Keratinocyte (primary cell): Measurements from ENCODE around the gene SLC1A2. TPM values are rescaled to one million over a fixed set of nuclear protein-coding genes. Genes with fewer than 3 reads are reported as not detected.

ENCODE experiments used
- DNase-seq: peaks from one replicate; pipeline ENCODE4 v3.0.0-alpha.2; 2011; ENCODE audit warnings: low read depth, missing footprints, low spot score
- FAIRE-seq: peaks from 2 replicates; lab custom pipeline; 2011; peaks lifted over from hg19 to GRCh38; lab: Jason Lieb, UNC
- H2AFZ ChIP-seq: 2 replicates; pipeline ENCODE4 v1.6.0; 2012; ENCODE audit warnings: low read length, control low read depth, inconsistent platforms; ENCODE audit not compliant: control insufficient read depth
- H3K27ac ChIP-seq: 2 replicates; pipeline ENCODE4 v1.5.1; 2011; ENCODE audit warnings: low read length; ENCODE audit not compliant: control insufficient read depth, insufficient read depth
- H3K27me3 ChIP-seq: 3 replicates; pipeline ENCODE4 v1.6.0; 2011; ENCODE audit warnings: low read length; ENCODE audit not compliant: control insufficient read depth, insufficient read depth; ENCODE audit errors: extremely low read depth
- H3K36me3 ChIP-seq, 2 experiments: 2 replicates in 1 of 2; 3 replicates in 1 of 2; pipeline ENCODE4 v1.5.1; 2011; ENCODE audit warnings: low read length in 2 of 2, mild to moderate bottlenecking in 1 of 2; ENCODE audit not compliant: control insufficient read depth in 2 of 2, insufficient read depth in 2 of 2; ENCODE audit errors: extremely low read depth in 1 of 2
- H3K4me1 ChIP-seq: 3 replicates; pipeline ENCODE4 v1.5.1; 2011; ENCODE audit warnings: low read length; ENCODE audit not compliant: control insufficient read depth, insufficient read depth; ENCODE audit errors: extremely low read depth
- H3K4me2 ChIP-seq: 3 replicates; pipeline ENCODE4 v1.6.0; 2011; ENCODE audit warnings: low read depth, low read length; ENCODE audit not compliant: control insufficient read depth, insufficient read depth; ENCODE audit errors: extremely low read depth
- H3K4me3 ChIP-seq, 3 experiments: fragments of 200-600 bp in 1 of 3; sonication (generic) in 1 of 3; 2 replicates in 2 of 3; 3 replicates in 1 of 3; pipeline ENCODE4 v1.5.1; 2011 to 2016; ENCODE audit warnings: low read length in 3 of 3, mild to moderate bottlenecking in 3 of 3, control low read depth in 2 of 3, inconsistent platforms in 1 of 3, low read depth in 1 of 3, mixed read lengths in 1 of 3, mixed run types in 1 of 3, moderate library complexity in 1 of 3; ENCODE audit not compliant: control insufficient read depth in 2 of 3, insufficient read depth in 2 of 3; ENCODE audit errors: extremely low read depth in 1 of 3
- H3K79me2 ChIP-seq: 2 replicates; pipeline ENCODE4 v1.6.0; 2012; ENCODE audit warnings: low read length; ENCODE audit not compliant: control insufficient read depth, insufficient read depth
- H3K9ac ChIP-seq: 3 replicates; pipeline ENCODE4 v1.6.0; 2011; ENCODE audit warnings: low read length; ENCODE audit not compliant: control insufficient read depth, insufficient read depth; ENCODE audit errors: extremely low read depth
- H3K9me1 ChIP-seq: 3 replicates; pipeline ENCODE4 v1.6.0; 2011; ENCODE audit warnings: low read length; ENCODE audit not compliant: control insufficient read depth, insufficient read depth; ENCODE audit errors: extremely low read depth
- H3K9me3 ChIP-seq: 2 replicates; pipeline ENCODE4 v1.5.1; 2012; ENCODE audit warnings: low read depth, low read length; ENCODE audit not compliant: control insufficient read depth
- H4K20me1 ChIP-seq: 3 replicates; pipeline ENCODE4 v1.6.0; 2011; ENCODE audit warnings: low read length; ENCODE audit not compliant: control insufficient read depth, insufficient read depth; ENCODE audit errors: extremely low read depth
- EZH2 ChIP-seq: IDR thresholded peaks from one replicate; pipeline ENCODE4 v1.6.1; 2012; ENCODE audit warnings: inconsistent platforms, mild to moderate bottlenecking, low read length, moderate library complexity
- dilution Hi-C: fragments of 300-500 bp; cut with MboI; formaldehyde crosslinking; loops from one replicate; pipeline ENCODE4 v1.7.0; 2020; ENCODE audit warnings: low sequenced_read_pairs; ENCODE audit not compliant: extremely low pct_ligation_motif_present
- polyA plus RNA-seq, 5 experiments: library from polyadenylated mRNA; depleted of rRNA in 3 of 5; stranded (reverse) in 3 of 5; stranded (forward) in 1 of 5; unstranded in 1 of 5; fragments of >200 nt; gene quantifications; 1 replicate in 1 of 5; 2 replicates in 3 of 5; 3 replicates in 1 of 5; pipeline versions ENCODE4 v1.2.1 to v1.2.3, GENCODE V29; 2011 to 2012; ENCODE audit warnings: missing spikeins in 2 of 5, low read depth in 1 of 5, low replicate concordance in 1 of 5
- TF ChIP-seq, protein P1 (sequence below), 3 experiments: IDR thresholded peaks in 1 of 3; conservative IDR thresholded peaks in 1 of 3; optimal IDR thresholded peaks in 1 of 3; 2 replicates in 2 of 3; 3 replicates in 1 of 3; pipeline versions ENCODE3 to v1.5.1; 2011; ENCODE audit warnings: low read length in 3 of 3, mild to moderate bottlenecking in 3 of 3, moderate library complexity in 2 of 3, control low read depth in 1 of 3, inconsistent platforms in 1 of 3; ENCODE audit not compliant: insufficient read depth in 2 of 3; ENCODE audit errors: extremely low read depth in 1 of 3

SLC1A2 gene
- polyA plus RNA-seq, 1 donor (not counting 4 experiments of a cell fraction or from before 2014, with no cell fraction given): under 0.01 TPM

DNA sequence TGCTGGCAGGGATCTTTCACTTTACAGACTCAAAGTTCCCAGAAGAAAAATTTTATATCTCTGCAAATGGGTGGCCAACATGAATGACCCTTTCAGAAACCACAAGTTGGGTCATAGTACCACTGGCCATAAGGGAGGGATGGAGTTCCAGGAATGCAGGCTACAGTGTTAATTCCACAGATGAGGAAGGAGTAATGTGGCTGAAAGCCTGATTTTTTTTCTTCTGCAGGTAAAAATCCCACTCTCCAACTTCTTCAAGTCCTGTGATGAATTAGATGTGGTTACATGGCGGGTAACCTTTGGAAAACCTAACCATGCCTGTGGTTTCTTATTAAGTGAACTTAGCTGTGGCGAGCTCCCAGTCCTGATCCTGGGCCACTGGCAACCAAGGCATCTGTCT, 103.2 kb downstream of the SLC1A2 start:
- TF ChIP-seq, protein P1, sequence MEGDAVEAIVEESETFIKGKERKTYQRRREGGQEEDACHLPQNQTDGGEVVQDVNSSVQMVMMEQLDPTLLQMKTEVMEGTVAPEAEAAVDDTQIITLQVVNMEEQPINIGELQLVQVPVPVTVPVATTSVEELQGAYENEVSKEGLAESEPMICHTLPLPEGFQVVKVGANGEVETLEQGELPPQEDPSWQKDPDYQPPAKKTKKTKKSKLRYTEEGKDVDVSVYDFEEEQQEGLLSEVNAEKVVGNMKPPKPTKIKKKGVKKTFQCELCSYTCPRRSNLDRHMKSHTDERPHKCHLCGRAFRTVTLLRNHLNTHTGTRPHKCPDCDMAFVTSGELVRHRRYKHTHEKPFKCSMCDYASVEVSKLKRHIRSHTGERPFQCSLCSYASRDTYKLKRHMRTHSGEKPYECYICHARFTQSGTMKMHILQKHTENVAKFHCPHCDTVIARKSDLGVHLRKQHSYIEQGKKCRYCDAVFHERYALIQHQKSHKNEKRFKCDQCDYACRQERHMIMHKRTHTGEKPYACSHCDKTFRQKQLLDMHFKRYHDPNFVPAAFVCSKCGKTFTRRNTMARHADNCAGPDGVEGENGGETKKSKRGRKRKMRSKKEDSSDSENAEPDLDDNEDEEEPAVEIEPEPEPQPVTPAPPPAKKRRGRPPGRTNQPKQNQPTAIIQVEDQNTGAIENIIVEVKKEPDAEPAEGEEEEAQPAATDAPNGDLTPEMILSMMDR (optimal IDR thresholded peaks at IDR 0.05 in 1 of 3, IDR thresholded peaks at IDR 0.05 in 1 of 3, conservative IDR thresholded peaks at IDR 0.05 in 1 of 3; ENCODE audit: extremely low read depth in 1 of 3, insufficient read depth in 2 of 3, low read length in 3 of 3): no peak
- no peaks in the 10 kb centered on the region for H3K4me1 ChIP-seq
- no peak overlapping the region for H3K4me3 ChIP-seq
- H3K27me3 ChIP-seq: no peaks in the 10 kb centered on the region
- no peak overlapping the region for H3K27ac ChIP-seq
- no peak overlapping the region for H2AFZ ChIP-seq
- DNase-seq (no peak), FAIRE-seq (no peak)
- no peaks in the 10 kb centered on the region for H3K79me2 ChIP-seq
- no peak overlapping the region for H3K4me2 ChIP-seq
- H3K9me1 ChIP-seq: no peaks in the 10 kb centered on the region
- dilution Hi-C loops: no loop called here
- H4K20me1 ChIP-seq: no peaks in the 10 kb centered on the region
- no peaks in the 10 kb centered on the region for H3K9me3 ChIP-seq
- no peaks in the 10 kb centered on the region for H3K36me3 ChIP-seq
- no peak overlapping the region for H3K9ac ChIP-seq

DNA sequence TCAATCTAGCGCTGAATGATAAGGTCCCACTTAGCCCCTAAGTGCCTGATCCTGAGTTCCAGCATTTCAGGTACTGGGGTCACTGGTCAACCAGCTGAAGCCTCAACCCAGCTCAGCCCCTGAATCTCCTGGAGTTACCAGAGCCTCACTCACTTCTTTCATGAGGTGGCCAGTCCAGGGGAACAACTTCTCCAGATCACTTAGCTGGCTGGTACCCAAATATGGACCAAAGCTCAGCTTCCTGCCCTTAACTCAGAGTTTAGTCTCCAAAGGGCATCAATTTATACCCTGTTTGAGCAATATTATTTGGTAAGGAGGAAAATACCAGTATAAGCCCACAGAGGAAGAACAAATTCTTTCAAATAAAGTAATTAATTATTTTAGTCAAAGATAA, 105.6 kb downstream of the SLC1A2 start:
- H3K9ac ChIP-seq: no peak overlapping the region
- FAIRE-seq (no peak), DNase-seq (no peak)
- H3K4me1 ChIP-seq: no peaks in the 10 kb centered on the region
- H3K9me1 ChIP-seq: no peaks in the 10 kb centered on the region
- H3K4me3 ChIP-seq: no peak overlapping the region
- no peaks in the 10 kb centered on the region for H3K9me3 ChIP-seq
- H3K27me3 ChIP-seq: no peaks in the 10 kb centered on the region
- dilution Hi-C loops: no loop called here
- no peak for TF ChIP-seq EZH2
- TF ChIP-seq, protein P1 (optimal IDR thresholded peaks at IDR 0.05 in 1 of 3, IDR thresholded peaks at IDR 0.05 in 1 of 3, conservative IDR thresholded peaks at IDR 0.05 in 1 of 3; ENCODE audit: extremely low read depth in 1 of 3, insufficient read depth in 2 of 3, low read length in 3 of 3): no peak
- no peak overlapping the region for H2AFZ ChIP-seq
- no peaks in the 10 kb centered on the region for H3K79me2 ChIP-seq
- no peaks in the 10 kb centered on the region for H3K36me3 ChIP-seq
- no peaks in the 10 kb centered on the region for H4K20me1 ChIP-seq
- no peak overlapping the region for H3K4me2 ChIP-seq
- no peak overlapping the region for H3K27ac ChIP-seq
